ENCODE data around the gene CCDC50. TPM values are rescaled to one million over a fixed set of nuclear protein-coding genes. Genes with fewer than 3 reads are reported as not detected.
A peak's percentile ranks its signal among the peaks of the same experiment; 100 is the strongest.

The CCDC50 gene
- total RNA-seq, 1 experiment from 2014 or later = 80.9 TPM

DNA sequence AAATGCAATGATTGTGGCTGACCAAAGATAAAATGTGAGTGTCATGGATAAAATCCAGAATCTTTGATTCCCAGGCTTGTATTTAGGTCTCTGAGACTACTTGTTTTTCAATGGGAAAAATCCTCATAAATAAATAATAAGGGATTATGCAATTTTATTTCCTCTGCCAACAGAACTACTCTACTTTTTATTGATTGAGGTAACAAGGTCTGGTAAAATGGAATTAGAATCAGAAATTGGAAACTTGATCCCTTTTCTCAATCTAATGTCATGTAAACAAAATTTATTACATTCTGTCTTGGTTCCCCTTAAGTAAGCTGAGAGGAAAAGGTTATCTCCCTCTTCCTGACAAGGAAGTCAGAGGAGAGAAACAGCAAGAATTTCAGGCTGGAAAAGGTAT lies 48.3 kb upstream of the CCDC50 start:
- no peaks in the 10 kb centered on the region for H3K27me3 ChIP-seq (ENCODE audit: low read length)
- no peak for DNase-seq
- H2AFZ ChIP-seq (ENCODE audit: low read length) = no peak overlapping the region
- intact Hi-C loops (cut with micrococcal nuclease) = no loop called here
- H3K4me1 ChIP-seq (ENCODE audit: insufficient read depth, low read length) = peaks cover 14% of the 10 kb centered on the region
- BruUV-seq (replicated peaks) = no TSS peak
- no peak overlapping the region for H3K4me2 ChIP-seq (ENCODE audit: low read length)
- no peak overlapping the region for H3K27ac ChIP-seq (ENCODE audit: low read length)
- no peaks in the 10 kb centered on the region for H3K9me2 ChIP-seq (replicated peaks; ENCODE audit: low read length)
- TF ChIP-seq EZH2 (IDR thresholded peaks at IDR 0.05; ENCODE audit: low read length, unreplicated experiment) (no peak), EZH2phosphoT487 (IDR thresholded peaks at IDR 0.05; ENCODE audit: borderline replicate concordance, low read length) (no peak)
- TF ChIP-seq, protein P1, sequence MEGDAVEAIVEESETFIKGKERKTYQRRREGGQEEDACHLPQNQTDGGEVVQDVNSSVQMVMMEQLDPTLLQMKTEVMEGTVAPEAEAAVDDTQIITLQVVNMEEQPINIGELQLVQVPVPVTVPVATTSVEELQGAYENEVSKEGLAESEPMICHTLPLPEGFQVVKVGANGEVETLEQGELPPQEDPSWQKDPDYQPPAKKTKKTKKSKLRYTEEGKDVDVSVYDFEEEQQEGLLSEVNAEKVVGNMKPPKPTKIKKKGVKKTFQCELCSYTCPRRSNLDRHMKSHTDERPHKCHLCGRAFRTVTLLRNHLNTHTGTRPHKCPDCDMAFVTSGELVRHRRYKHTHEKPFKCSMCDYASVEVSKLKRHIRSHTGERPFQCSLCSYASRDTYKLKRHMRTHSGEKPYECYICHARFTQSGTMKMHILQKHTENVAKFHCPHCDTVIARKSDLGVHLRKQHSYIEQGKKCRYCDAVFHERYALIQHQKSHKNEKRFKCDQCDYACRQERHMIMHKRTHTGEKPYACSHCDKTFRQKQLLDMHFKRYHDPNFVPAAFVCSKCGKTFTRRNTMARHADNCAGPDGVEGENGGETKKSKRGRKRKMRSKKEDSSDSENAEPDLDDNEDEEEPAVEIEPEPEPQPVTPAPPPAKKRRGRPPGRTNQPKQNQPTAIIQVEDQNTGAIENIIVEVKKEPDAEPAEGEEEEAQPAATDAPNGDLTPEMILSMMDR (conservative IDR thresholded peaks at IDR 0.05; ENCODE audit: low read depth, low read length) = no peak
- H4K20me1 ChIP-seq (ENCODE audit: low read length) = no peaks in the 10 kb centered on the region
- ChIA-PET CTCF (no interaction called here), POLR2A (ENCODE audit: unreplicated experiment) (interaction anchor here (0.6 kb wide), 1 partner anchor 8 kb away, joined by 5 read pairs; no protein-coding TSS in a partner anchor)
- no peak overlapping the region for H3K4me3 ChIP-seq (ENCODE audit: low read length)
- H3K9me3 ChIP-seq (ENCODE audit: low read length) = no peaks in the 10 kb centered on the region
- no peaks in the 10 kb centered on the region for H3K79me2 ChIP-seq (ENCODE audit: low read length)
- no peak overlapping the region for H3K9ac ChIP-seq (ENCODE audit: low read length)
- H3F3A ChIP-seq (ENCODE audit: low read length, unreplicated experiment) = no peaks in the 10 kb centered on the region
- no peak for ATAC-seq
- no peaks in the 10 kb centered on the region for H3K36me3 ChIP-seq (ENCODE audit: low read depth, low read length)

DNA sequence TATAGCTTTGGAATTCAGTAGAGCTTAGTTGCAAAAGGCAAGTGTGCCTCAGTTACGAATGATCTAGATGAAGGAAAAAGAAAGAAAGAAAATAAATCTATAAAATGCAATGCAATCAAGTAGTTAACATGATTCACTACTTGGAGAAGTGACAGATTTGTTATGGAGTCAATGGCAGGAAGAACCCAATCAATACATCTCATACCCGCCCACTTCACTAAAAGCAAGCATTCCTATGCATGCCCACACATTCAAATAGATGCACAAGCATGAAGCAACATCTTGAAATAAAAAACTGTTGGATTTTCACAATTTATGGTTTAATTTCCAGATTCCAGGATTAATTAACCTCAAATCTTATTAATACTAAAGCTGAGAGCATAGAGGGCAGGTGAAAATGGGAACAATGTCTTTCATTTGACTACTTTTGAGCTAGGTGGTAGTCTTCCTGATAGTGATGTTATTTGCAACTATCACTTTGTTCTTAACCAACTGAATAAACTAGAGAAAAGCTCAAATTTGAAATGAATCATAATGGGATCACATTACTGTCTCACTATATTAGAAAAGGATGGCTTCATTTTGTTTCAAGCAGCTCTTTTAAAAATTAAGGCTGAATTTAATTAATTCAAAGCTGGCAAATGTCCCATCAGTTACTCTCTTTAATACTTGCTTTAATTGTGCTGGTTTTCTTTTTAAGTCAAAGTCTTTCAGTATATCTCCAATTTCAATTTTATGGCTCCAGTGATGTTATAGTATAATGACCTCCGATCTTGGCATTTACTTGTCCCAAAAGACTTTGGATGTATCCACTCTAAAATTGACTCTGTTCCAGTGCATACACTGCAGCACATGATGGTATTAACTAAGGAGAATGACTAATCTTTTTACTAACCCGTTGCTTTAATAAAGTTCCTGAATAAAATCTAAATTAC lies 46.7 kb upstream of the CCDC50 start:
- BruUV-seq (replicated peaks) = no TSS peak
- Histone ChIP-seq H3K27me3 (ENCODE audit: low read length) (no peaks in the 10 kb centered on the region), H3K4me2 (ENCODE audit: low read length) (peak overlapping the region; percentile 21; the same call in 1 of the 2 replicates), H3K36me3 (ENCODE audit: low read depth, low read length) (no peaks in the 10 kb centered on the region), H3K9ac (ENCODE audit: low read length) (no peak overlapping the region), H4K20me1 (ENCODE audit: low read length) (no peaks in the 10 kb centered on the region), H3K4me3 (ENCODE audit: low read length) (no peak overlapping the region), H3K79me2 (ENCODE audit: low read length) (no peaks in the 10 kb centered on the region), H3K9me2 (replicated peaks; ENCODE audit: low read length) (no peaks in the 10 kb centered on the region), H2AFZ (ENCODE audit: low read length) (no peak overlapping the region; the same call in 1 of the 2 replicates), H3K27ac (ENCODE audit: low read length) (no peak overlapping the region), H3K9me3 (ENCODE audit: low read length) (no peaks in the 10 kb centered on the region), H3F3A (ENCODE audit: low read length, unreplicated experiment) (no peaks in the 10 kb centered on the region), H3K4me1 (ENCODE audit: insufficient read depth, low read length) (peaks cover 14% of the 10 kb centered on the region)
- ChIA-PET CTCF (no interaction called here), POLR2A (ENCODE audit: unreplicated experiment) (interaction anchor here (0.5 to 0.6 kb wide), 3 partner anchors 54 to 95 kb away, joined by 3 to 5 read pairs (median 4); no protein-coding TSS in a partner anchor)
- TF ChIP-seq EZH2 (IDR thresholded peaks at IDR 0.05; ENCODE audit: low read length, unreplicated experiment) = no peak
- TF ChIP-seq, protein P1 (conservative IDR thresholded peaks at IDR 0.05; ENCODE audit: low read depth, low read length) = no peak
- TF ChIP-seq EZH2phosphoT487 (IDR thresholded peaks at IDR 0.05; ENCODE audit: borderline replicate concordance, low read length) = no peak
- intact Hi-C loops (cut with micrococcal nuclease) = loop anchor here (2.0 kb wide), 1 partner anchor 46 kb away; the partner anchor contains the start of gene CCDC50
- DNase-seq (peak; percentile 30), ATAC-seq (peak; percentile 95)
